Measurements from ENCODE around the gene PARP3. TPM values are rescaled to one million over a fixed set of nuclear protein-coding genes. Genes with fewer than 3 reads are reported as not detected.
"Not testable (repeated sequence)": the region's sequence is repeated elsewhere in the genome, so short reads cannot be mapped to it uniquely, and the experiment has no call there.

Gene PARP3
- 13.2 TPM for polyA plus RNA-seq (2013, experiment 1 of 2; ENCODE audit: insufficient read length)
- 10.9 TPM for polyA plus RNA-seq (2013, experiment 2 of 2; ENCODE audit: insufficient read length)

- DNase-seq, result peak; percentile 100
These were observed at the start of gene PARP3, which contains the start of gene RRP9 for GRCh38 chr3:51941798-51942602. Gene PARP3, plus strand, starts transcription at chr3:51942363. Its CDS starts 993 bp downstream, at chr3:51943356. Gene RRP9, minus strand, starts transcription at chr3:51941904. Its CDS starts 37 bp downstream, at chr3:51941867.

GRCh38 chr3:51894391-51894790 lies 47.8 kb upstream of the PARP3 start:
- DNase-seq, result no peak

DNA sequence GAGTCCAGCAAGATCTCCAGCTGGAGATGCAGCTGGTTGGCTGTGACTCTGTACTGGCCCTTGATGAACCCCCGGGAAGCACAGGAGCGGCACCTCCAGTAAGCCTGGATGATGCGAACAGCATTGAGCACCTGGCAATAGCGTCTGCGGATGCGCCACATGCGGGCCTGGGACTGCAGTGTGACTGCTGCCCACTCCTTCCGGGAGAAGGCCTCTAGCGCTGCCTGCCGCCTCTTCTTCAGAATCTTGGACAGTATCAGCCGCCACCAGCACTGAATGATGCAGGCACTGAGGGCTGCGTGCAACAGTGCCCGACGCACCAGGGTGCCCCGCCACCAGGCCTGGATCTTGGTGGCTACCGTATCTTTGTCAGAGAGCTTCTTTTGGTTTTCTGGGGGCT lies 47.2 kb upstream of the PARP3 start:
- no peak for DNase-seq

GRCh38 chr3:51896607-51897305 lies 45.4 kb upstream of the PARP3 start:
- no peak for DNase-seq

- no peak for DNase-seq
These were observed 44.8 kb upstream of the PARP3 start for GRCh38 chr3:51897391-51897790.

DNA sequence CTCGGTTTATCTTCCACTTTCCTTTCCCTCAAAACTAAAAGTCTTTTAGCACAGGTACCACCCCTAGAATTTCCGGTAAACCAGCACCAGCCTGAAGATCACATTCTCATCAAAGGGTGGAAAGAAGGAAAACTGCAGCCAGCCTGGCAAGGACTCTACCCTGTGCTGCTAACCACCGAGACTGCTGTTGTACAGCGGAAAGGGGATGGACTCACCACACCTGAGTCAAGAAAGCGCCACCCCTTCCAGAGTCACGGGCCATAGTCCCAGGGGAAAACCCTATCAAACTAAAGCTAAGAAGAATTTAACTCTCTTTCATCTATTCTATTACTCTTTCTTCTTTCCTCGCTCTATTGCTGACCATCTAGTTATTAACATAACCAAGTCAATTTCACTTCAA lies 42.1 kb upstream of the PARP3 start:
- not testable (repeated sequence) for DNase-seq

DNA sequence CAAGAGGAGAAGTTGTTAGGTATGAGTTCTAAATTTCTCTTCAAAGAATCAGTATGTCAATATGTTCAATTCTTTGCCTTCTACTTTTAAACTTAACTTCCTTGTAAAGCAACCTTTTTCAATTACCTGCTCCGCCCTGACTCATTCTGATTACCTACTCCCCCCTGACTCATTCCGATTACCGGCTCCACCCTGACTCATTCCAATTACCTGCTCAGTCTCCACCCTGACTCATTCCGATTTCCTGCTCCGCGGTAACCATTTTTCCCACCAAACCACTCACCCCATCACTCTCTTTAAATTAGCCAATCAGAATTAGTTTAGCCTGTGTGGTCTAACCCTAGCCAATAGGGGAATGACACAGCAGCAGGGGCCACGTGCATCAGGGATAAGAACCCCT lies 39.8 kb upstream of the PARP3 start:
- not testable (repeated sequence) for DNase-seq

DNA sequence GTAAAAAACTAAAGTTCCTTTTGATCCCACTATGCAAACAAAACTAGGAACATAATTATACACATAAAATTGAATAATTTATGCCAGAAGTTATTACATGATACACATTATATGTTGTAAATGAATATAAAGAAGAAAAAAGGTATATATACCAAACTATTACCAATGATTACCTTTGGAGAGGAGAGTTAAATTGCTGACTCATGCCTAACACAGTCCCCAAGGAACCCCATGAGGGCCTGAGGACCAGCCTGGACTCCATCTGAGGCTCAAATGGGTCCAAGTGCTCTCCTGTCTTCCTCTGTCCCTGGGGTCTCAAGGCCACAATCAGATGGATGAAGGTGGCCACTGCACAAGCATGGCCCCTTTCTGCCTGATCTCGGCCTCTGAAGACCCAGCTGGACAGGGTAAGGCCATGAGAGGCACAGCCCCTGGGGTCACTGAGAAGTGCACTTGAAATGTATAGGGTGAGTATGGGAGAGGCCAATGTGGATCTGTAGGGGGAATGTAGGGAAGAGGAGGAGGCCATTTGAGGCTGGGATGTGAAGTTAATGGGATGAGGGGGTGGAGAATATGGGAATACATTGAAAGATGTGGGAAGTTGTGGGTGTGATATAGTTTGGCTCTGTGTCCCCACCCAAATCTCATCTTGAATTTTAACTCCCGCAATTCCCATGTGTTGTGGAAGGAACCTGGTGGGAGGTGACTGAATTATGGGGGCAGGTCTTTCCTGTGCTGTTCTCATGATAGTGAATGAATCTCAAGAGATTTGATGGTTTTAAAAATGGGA lies 37.9 kb upstream of the PARP3 start:
- no peak for DNase-seq

GRCh38 chr3:51908026-51908425 lies 34.1 kb upstream of the PARP3 start:
- no peak for DNase-seq

- no peak for DNase-seq
These were observed 25.7 kb upstream of the PARP3 start for GRCh38 chr3:51916418-51916817.

GRCh38 chr3:51921081-51921578 lies 21.0 kb upstream of the PARP3 start:
- no peak for DNase-seq

- DNase-seq, result no peak
These were observed 14.8 kb upstream of the PARP3 start for GRCh38 chr3:51927061-51927977.

DNA sequence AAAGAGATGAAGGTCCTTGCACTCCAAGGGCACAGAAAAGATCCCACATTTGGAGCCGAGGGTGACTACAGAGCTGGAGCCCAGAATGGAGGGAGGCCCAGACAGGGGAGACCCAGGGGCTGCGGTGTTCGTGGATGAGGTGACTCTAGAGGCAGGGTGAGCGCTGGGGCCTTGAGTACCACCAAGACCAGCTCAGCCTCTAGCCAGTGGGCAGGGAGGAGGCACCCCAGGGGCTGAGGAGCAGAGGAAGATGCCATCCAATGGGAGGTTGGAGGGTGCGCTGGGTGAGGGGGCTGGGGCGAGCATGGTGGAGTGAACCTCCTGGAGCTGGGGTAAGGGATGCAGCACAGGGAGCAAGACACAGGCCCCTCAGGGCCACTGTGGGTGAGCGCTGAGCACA lies 13.7 kb upstream of the PARP3 start:
- no peak for DNase-seq

GRCh38 chr3:51928981-51929380 lies 13.2 kb upstream of the PARP3 start:
- not testable (repeated sequence) for DNase-seq

GRCh38 chr3:51929420-51930003 lies 12.7 kb upstream of the PARP3 start:
- no peak for DNase-seq

DNA sequence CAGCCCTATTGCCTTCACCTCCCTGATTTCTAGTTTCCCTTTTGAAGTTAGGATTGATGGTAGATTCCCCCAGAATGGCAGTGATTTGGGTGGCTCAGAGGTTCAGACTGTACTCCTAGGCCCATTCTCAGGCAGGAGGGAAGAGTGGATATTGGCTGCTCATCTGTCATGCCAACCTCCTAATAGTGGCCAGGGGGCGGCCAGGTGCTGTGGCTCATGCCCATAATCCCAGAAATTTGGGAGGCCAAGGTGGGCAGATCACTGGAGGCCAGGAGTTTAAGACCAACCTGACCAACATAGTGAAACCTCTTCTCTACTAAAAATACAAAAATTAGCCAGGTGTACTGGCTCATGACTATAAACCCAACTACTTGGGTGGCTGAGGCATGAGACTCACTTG lies 11.7 kb upstream of the PARP3 start:
- no peak for DNase-seq

DNA sequence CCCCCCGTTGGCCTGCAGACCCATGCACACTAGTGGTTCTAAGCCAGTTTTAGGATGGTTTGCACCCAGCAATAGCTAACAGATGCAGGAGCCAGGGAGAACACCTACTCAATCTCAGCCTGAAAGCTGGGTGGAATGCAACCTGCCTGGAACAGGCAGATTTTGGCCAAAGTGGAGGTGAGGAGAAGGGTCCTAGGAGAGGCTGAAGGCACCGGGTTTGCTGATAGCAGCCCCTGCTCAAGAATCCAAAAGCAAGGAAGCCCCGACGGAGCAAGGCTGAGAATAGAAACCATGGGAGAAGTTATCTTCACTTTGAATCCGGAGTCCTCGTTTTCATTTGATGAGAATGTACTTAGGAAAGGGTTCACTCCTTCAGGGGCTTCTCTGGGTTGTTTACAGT lies 10.4 kb upstream of the PARP3 start:
- DNase-seq, result no peak

- no peak for DNase-seq
These were observed 9.4 kb upstream of the PARP3 start for GRCh38 chr3:51932471-51933370.

DNA sequence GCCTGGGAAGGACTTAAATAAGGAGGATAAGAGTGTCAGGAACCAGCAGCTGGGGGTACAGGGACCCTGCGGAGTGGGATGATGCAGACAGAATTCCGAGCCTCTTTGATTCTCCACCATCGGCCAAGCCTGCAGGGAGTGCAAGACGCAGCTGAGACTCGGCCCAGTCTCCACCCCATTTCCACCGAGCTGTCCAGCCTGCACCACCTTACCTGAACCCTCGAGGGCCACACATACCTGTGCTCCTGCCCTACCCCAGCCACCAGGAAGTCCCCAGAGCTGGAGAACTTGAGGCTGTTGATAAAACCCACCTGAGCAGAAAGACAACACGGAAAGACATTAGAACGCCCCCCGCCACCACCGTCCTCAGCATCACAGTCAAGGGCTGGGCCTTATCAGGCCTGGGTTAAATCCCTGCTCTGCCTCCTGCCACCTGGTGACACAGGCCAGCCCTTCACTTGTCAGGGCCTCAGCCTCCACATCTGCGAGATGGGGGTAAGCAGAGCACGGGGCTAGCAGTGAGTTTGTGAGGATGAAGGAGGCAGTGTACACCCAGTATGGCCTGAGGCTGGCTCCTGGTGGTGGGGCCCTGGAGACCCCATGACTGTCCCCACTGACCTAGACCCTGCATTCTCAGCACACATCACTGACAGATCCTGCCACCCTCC lies 8.6 kb upstream of the PARP3 start:
- no peak for DNase-seq

Measured in fibroblast of skin of scalp (primary cell).